Embryonic facial prominence (tissue), 1 donor: Measurements from ENCODE around the gene OR56A3.

Source experiments
- DNase-seq: peaks from one replicate; pipeline ENCODE4 v3.0.0-alpha.2; 2016; ENCODE audit errors: extremely low spot score

OR56A3 gene

DNA sequence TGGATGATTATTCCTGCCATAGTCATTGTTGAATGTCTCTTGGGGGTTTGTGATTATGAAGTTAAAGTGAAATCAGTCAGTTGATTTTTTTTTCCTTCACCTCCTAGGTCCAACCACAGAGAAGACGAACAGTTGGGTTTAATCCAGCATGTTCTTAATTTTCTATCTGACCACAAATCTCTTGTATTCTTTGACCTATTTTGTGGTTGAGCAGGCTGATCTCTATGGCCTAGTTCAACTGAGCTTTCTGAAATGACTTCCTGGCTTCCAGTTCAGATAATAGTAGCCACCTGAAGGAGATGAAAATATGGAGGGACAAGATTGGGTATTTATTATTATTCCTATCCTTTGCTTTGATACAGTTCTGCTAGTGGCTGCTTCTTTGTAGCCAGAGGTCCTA, 31.5 kb downstream of the OR56A3 start:
- no peak for DNase-seq

DNA sequence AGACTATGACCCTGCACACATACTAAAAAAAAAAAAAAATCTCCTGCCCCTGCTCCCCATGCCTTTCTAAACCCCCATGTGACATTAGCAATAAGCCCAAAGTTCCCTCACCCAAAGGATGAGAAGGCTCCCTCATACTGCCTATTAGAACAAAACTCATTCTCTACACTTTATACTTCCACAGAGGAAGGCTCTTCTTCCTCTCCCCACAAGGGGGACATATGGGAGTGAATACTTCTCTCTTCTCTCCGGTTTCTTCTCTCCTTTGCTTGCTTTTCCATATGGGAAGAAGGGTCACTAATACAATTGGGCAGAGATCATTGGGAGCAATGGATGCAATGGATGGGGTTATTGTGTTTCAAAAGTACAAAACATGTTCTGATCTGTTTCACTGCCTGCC, 41.4 kb downstream of the OR56A3 start:
- no peak for DNase-seq

DNA sequence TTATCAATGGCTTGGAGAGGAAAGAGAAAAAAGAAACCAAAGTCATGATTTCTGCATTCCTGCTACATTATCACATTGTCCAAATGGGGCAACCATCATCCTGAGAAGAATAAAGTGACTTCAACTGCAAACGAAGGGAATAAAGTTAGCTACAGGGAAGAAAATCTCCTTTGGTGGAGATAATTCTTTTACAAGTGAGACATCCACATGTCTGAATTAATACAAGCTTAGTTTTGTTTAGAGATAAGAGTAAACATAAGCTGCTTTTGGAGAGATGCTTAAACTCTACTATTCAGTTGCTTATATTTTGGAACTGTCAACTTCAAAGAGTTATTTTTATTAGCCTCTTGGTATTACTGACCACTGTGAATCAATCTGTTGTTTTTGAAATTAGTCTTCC, 44.8 kb downstream of the OR56A3 start, which contains the start of gene OR52L1:
TSS of gene OR52L1 (minus strand) at position 101 of the 400 bp plus-strand sequence. CDS start at position 46, 55 bp downstream.
- no peak for DNase-seq

GRCh38 chr11:5989203-5989602, 47.2 kb downstream of the OR56A3 start:
- no peak for DNase-seq

DNA sequence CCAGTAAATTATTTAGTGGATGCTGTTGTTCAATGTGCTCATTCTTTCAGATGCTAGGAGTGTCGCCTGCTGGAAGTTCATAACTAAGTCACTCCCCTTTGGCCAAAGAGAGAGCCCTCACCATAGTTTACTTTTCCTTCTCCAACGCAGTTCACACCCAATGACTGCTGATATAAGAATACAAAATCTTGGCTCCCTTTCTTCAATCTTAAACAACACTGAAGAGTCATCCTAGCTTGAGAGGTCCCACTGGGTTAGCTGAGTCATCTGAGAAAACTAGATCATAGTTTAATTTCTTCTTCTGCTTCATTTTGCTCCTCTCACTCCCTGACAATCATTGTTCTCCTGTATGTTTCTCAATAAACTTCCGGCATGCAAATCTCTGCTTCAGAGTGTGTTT, 50.1 kb downstream of the OR56A3 start:
- DNase-seq: no peak

- no peak for DNase-seq
Observed at GRCh38 chr11:5992604-5993251, 50.7 kb downstream of the OR56A3 start.

DNA sequence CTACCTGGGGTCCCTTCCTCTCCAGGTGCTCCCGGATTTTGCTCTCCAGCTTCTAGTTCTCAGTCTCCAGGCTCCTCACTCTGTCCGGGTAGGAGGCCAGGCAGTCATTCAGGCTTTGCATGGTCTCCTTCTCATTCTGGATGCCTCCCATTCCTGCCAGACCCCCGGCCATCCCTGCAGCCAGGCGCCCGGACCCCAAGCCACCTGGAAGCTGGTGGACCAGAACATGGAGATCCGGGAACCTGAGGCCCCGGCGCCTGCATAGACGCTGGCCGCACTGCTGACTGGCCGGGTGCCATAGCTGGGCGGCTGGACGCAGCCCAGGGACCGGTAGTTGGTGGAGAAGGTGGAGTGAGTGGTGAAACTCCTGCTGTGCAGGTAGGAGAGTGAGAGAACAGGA, 52.7 kb downstream of the OR56A3 start:
- DNase-seq: no peak
